Parathyroid adenoma (tissue), 2 donors: Measurements from ENCODE around the gene MRPL18.

Experiments used
- H2AFZ ChIP-seq: fragments of 300-600 bp; sonication (generic); one replicate; pipeline ENCODE4 v1.7.0; 2017; ENCODE audit warnings: antibody characterized with exemption, mild to moderate bottlenecking
- H3K27ac ChIP-seq: fragments of 300-600 bp; sonication (generic); one replicate; pipeline ENCODE4 v1.7.0; 2017
- H3K27me3 ChIP-seq: fragments of 300-600 bp; sonication (generic); one replicate; pipeline ENCODE4 v1.7.0; 2017; ENCODE audit warnings: low read length; ENCODE audit not compliant: control insufficient read depth, insufficient read depth
- H3K36me3 ChIP-seq: fragments of 300-600 bp; sonication (generic); one replicate; pipeline ENCODE4 v1.7.0; 2017; ENCODE audit warnings: low read length; ENCODE audit not compliant: control insufficient read depth, insufficient read depth
- H3K4me1 ChIP-seq: fragments of 300-600 bp; sonication (generic); one replicate; pipeline ENCODE4 v1.7.0; 2017; ENCODE audit warnings: control low read depth
- H3K4me2 ChIP-seq: fragments of 300-600 bp; sonication (generic); one replicate; pipeline ENCODE4 v1.7.0; 2017; ENCODE audit warnings: low read length
- H3K4me3 ChIP-seq: fragments of 300-600 bp; sonication (generic); one replicate; pipeline ENCODE4 v1.7.0; 2017; ENCODE audit warnings: low read depth, low read length
- H3K79me2 ChIP-seq: fragments of 300-600 bp; sonication (generic); one replicate; pipeline ENCODE4 v1.7.0; 2017; ENCODE audit warnings: control low read depth
- H3K9ac ChIP-seq: fragments of 300-600 bp; sonication (generic); one replicate; pipeline ENCODE4 v1.7.0; 2017; ENCODE audit warnings: mild to moderate bottlenecking
- H3K9me3 ChIP-seq: fragments of 300-600 bp; sonication (generic); one replicate; pipeline ENCODE4 v1.7.0; 2017; ENCODE audit warnings: low read length; ENCODE audit not compliant: control insufficient read depth
- CTCF ChIP-seq: fragments of 300-600 bp; sonication (generic); IDR thresholded peaks from one replicate; pipeline ENCODE4 v1.7.0; 2017; ENCODE audit warnings: antibody characterized with exemption, mild to moderate bottlenecking
- donor health status: primary hyperparathyroidism.

Gene MRPL18

GRCh38 chr6:159751448-159751847, 38.8 kb upstream of the MRPL18 start:
- H3K79me2 ChIP-seq: no peaks in the 10 kb centered on the region
- no peak overlapping the region for H3K4me3 ChIP-seq
- no peak overlapping the region for H3K4me2 ChIP-seq
- no peaks in the 10 kb centered on the region for H3K36me3 ChIP-seq
- no peaks in the 10 kb centered on the region for H3K4me1 ChIP-seq
- no peaks in the 10 kb centered on the region for H3K9me3 ChIP-seq
- no peaks in the 10 kb centered on the region for H3K27me3 ChIP-seq
- no peak overlapping the region for H3K9ac ChIP-seq
- H2AFZ ChIP-seq: no peak overlapping the region
- no peak overlapping the region for H3K27ac ChIP-seq
- TF ChIP-seq CTCF: no peak

GRCh38 chr6:159753081-159753872, 37.0 kb upstream of the MRPL18 start:
- Histone ChIP-seq H3K9me3 (no peaks in the 10 kb centered on the region), H3K4me1 (no peaks in the 10 kb centered on the region), H3K79me2 (no peaks in the 10 kb centered on the region), H3K4me3 (no peak overlapping the region), H2AFZ (no peak overlapping the region), H3K36me3 (no peaks in the 10 kb centered on the region), H3K27ac (no peak overlapping the region), H3K27me3 (no peaks in the 10 kb centered on the region), H3K4me2 (no peak overlapping the region), H3K9ac (no peak overlapping the region)
- no peak for TF ChIP-seq CTCF

GRCh38 chr6:159754401-159754800, 35.9 kb upstream of the MRPL18 start:
- no peaks in the 10 kb centered on the region for H3K79me2 ChIP-seq
- no peaks in the 10 kb centered on the region for H3K27me3 ChIP-seq
- H3K9ac ChIP-seq: no peak overlapping the region
- H2AFZ ChIP-seq: no peak overlapping the region
- no peak overlapping the region for H3K4me3 ChIP-seq
- no peak overlapping the region for H3K27ac ChIP-seq
- no peaks in the 10 kb centered on the region for H3K9me3 ChIP-seq
- no peaks in the 10 kb centered on the region for H3K4me1 ChIP-seq
- no peak overlapping the region for H3K4me2 ChIP-seq
- no peak for TF ChIP-seq CTCF
- H3K36me3 ChIP-seq: no peaks in the 10 kb centered on the region

GRCh38 chr6:159754959-159755914, 35.0 kb upstream of the MRPL18 start:
- H3K4me1 ChIP-seq: no peaks in the 10 kb centered on the region
- H3K4me3 ChIP-seq: no peak overlapping the region
- H3K27me3 ChIP-seq: no peaks in the 10 kb centered on the region
- H3K4me2 ChIP-seq: no peak overlapping the region
- no peak overlapping the region for H3K27ac ChIP-seq
- no peak overlapping the region for H3K9ac ChIP-seq
- H2AFZ ChIP-seq: no peak overlapping the region
- H3K79me2 ChIP-seq: peaks cover under 1% of the 10 kb centered on the region
- no peaks in the 10 kb centered on the region for H3K9me3 ChIP-seq
- TF ChIP-seq CTCF: no peak
- H3K36me3 ChIP-seq: no peaks in the 10 kb centered on the region
